AG10803 (cell line): ENCODE results near the gene U2AF1L4.
"Not testable (repeated sequence)": the region's sequence is repeated elsewhere in the genome, so short reads cannot be mapped to it uniquely, and the experiment has no call there.

Experiments used
- DNase-seq: peaks from one replicate; pipeline ENCODE4 v3.0.0; 2010; ENCODE audit warnings: low read depth
- H3K4me3 ChIP-seq: 2 replicates; pipeline ENCODE4 v1.5.1; 2011; ENCODE audit warnings: mild to moderate bottlenecking, low read length, control low read depth
- CTCF ChIP-seq: conservative IDR thresholded peaks from 2 replicates; pipeline ENCODE4 v1.5.1; 2011; ENCODE audit warnings: mild to moderate bottlenecking, low read length, control low read depth, inconsistent platforms

The U2AF1L4 gene

GRCh38 chr19:35727053-35727955 lies 17.9 kb downstream of the U2AF1L4 start:
- no peak for TF ChIP-seq CTCF
- H3K4me3 ChIP-seq = no peak overlapping the region
- no peak for DNase-seq

- no peak for DNase-seq
- no peak overlapping the region for H3K4me3 ChIP-seq
- no peak for TF ChIP-seq CTCF
These were observed 19.9 kb downstream of the U2AF1L4 start for GRCh38 chr19:35725216-35725861.

- no peak for TF ChIP-seq CTCF
- no peak overlapping the region for H3K4me3 ChIP-seq
- DNase-seq = no peak
These were observed 20.7 kb downstream of the U2AF1L4 start for GRCh38 chr19:35724560-35724959.

- not testable (repeated sequence) for H3K4me3 ChIP-seq, DNase-seq
These were observed 21.1 kb downstream of the U2AF1L4 start for GRCh38 chr19:35724132-35724531.

GRCh38 chr19:35723671-35724070 lies 21.5 kb downstream of the U2AF1L4 start:
- TF ChIP-seq CTCF = no peak
- H3K4me3 ChIP-seq = no peak overlapping the region
- DNase-seq = no peak

GRCh38 chr19:35722897-35723296 lies 22.3 kb downstream of the U2AF1L4 start:
- H3K4me3 ChIP-seq = no peak overlapping the region
- no peak for DNase-seq
- TF ChIP-seq CTCF = no peak

- DNase-seq = no peak
- TF ChIP-seq CTCF = no peak
- H3K4me3 ChIP-seq = no peak overlapping the region
These were observed 22.8 kb downstream of the U2AF1L4 start for GRCh38 chr19:35722461-35722860.
